CD4-positive, alpha-beta T cell (primary cell): ENCODE data around the gene LANCL1. TPM values are rescaled to one million over a fixed set of nuclear protein-coding genes. Genes with fewer than 3 reads are reported as not detected.
"Not testable (repeated sequence)": the region's sequence is repeated elsewhere in the genome, so short reads cannot be mapped to it uniquely, and the experiment has no call there.

Experiments
- ATAC-seq: fragments of 200-7000 bp; cut with Tn5 transposase; one replicate; pipeline ENCODE4 v1.10.0; 2022; ENCODE audit warnings: mild to moderate bottlenecking; ENCODE audit not compliant: poor library complexity
- CTCF ChIA-PET: fragments of 350-600 bp; sonication (Branson Sonifier 250); formaldehyde crosslinking; loops from one replicate; lab custom pipeline; 2021; ENCODE audit warnings: antibody characterized with exemption, inconsistent platforms; lab: Charles Lee
- POLR2A ChIA-PET: fragments of 350-600 bp; sonication (Branson Sonifier 250); formaldehyde crosslinking; loops from one replicate; lab custom pipeline; 2021; ENCODE audit warnings: antibody characterized with exemption, inconsistent platforms; lab: Charles Lee
- DNase-seq, 14 experiments: peaks; one replicate each; pipeline ENCODE4 v3.0.0-alpha.2; 2013 to 2020; ENCODE audit warnings: mixed read lengths in 2 of 14
- H3K27ac ChIP-seq, 2 donors: one replicate each; pipeline versions ENCODE4 v1.5.1 to v1.7.0; 2013; ENCODE audit warnings: low read length in 2 of 2, low read depth in 1 of 2, mild to moderate bottlenecking in 1 of 2
- H3K27me3 ChIP-seq, 2 experiments: 1 replicate in 1 of 2; 2 replicates in 1 of 2; pipeline versions ENCODE4 v1.6.1 to v1.7.0; 2013; ENCODE audit warnings: low read length in 2 of 2, control low read depth in 1 of 2, mild to moderate bottlenecking in 1 of 2, moderate library complexity in 1 of 2; ENCODE audit not compliant: insufficient read depth in 2 of 2, control insufficient read depth in 1 of 2
- H3K36me3 ChIP-seq: one replicate; pipeline ENCODE4 v1.6.1; 2013; ENCODE audit warnings: low read length, control low read depth; ENCODE audit not compliant: insufficient read depth
- H3K4me1 ChIP-seq: one replicate; pipeline ENCODE4 v1.6.1; 2013; ENCODE audit warnings: low read length, control low read depth; ENCODE audit not compliant: insufficient read depth
- H3K4me3 ChIP-seq: one replicate; pipeline ENCODE4 v1.5.1; 2013; ENCODE audit warnings: mild to moderate bottlenecking, low read length, moderate library complexity
- H3K9me3 ChIP-seq, 2 experiments: 1 replicate in 1 of 2; 2 replicates in 1 of 2; pipeline versions ENCODE4 v1.6.1 to v1.7.0; 2013; ENCODE audit warnings: low read length in 2 of 2, mild to moderate bottlenecking in 2 of 2, control low read depth in 1 of 2, moderate library complexity in 1 of 2; ENCODE audit not compliant: control insufficient read depth in 1 of 2, insufficient read depth in 1 of 2
- H3K27ac Mint-ChIP-seq: one replicate; pipeline ENCODE4 v1.8.0; 2020; ENCODE audit warnings: mixed read lengths
- H3K27me3 Mint-ChIP-seq: one replicate; pipeline ENCODE4 v1.8.0; 2021; ENCODE audit warnings: mixed read lengths
- H3K36me3 Mint-ChIP-seq: one replicate; pipeline ENCODE4 v1.8.0; 2021; ENCODE audit warnings: low read depth, mixed read lengths
- H3K4me1 Mint-ChIP-seq: one replicate; pipeline ENCODE4 v1.8.0; 2021; ENCODE audit warnings: low read depth, mixed read lengths
- H3K4me3 Mint-ChIP-seq: one replicate; pipeline ENCODE4 v1.8.0; 2020; ENCODE audit warnings: mild to moderate bottlenecking, mixed read lengths
- H3K9me3 Mint-ChIP-seq: one replicate; pipeline ENCODE4 v1.8.0; 2020; ENCODE audit warnings: mixed read lengths
- CTCF ChIP-seq: fragments of 200-600 bp; IDR thresholded peaks from one replicate; pipeline ENCODE4 v1.8.0; 2022; ENCODE audit warnings: antibody characterized with exemption, mild to moderate bottlenecking
- intact Hi-C, 2 experiments: fragments of 100-400 bp; cut with DNase I in 1 of 2; cut with micrococcal nuclease in 1 of 2; formaldehyde crosslinking; loops; one replicate each; pipeline versions ENCODE4 v1.15.1 to v1.9.0; 2023 to 2025; cut with DNase I, micrococcal nuclease
- total RNA-seq, 174 experiments: library from RNA in 2 of 174; stranded (reverse) in 2 of 174; gene quantifications; one replicate each; pipeline ENCODE4 v1.2.3 and lab custom pipeline; 2021 to 2026

LANCL1 gene
- total RNA-seq, 2 experiments from 2014 or later, result 22.4 to 23.3 TPM

GRCh38 chr2:210432633-210433032, 43.9 kb downstream of the LANCL1 start:
- Mint-ChIP-seq H3K4me3 (no peak overlapping the region), H3K9me3 (peaks cover 13% of the 10 kb centered on the region), H3K27ac (no peak overlapping the region), H3K36me3 (peaks cover 100% of the 10 kb centered on the region), H3K27me3 (no peaks in the 10 kb centered on the region), H3K4me1 (no peaks in the 10 kb centered on the region)
- no peak overlapping the region for H3K27ac ChIP-seq
- ChIA-PET CTCF (no interaction called here), POLR2A (interaction anchor here (0.6 kb wide), 1 partner anchor 528 kb away, joined by 3 read pairs; no protein-coding TSS in a partner anchor)
- H3K27me3 ChIP-seq, result no peaks in the 10 kb centered on the region
- H3K4me3 ChIP-seq, result no peak overlapping the region
- no peaks in the 10 kb centered on the region for H3K4me1 ChIP-seq
- no peak for ATAC-seq
- intact Hi-C loops, result no loop called here
- H3K36me3 ChIP-seq, result peaks cover 75% of the 10 kb centered on the region
- DNase-seq, result no peak
- no peak for TF ChIP-seq CTCF
- H3K9me3 ChIP-seq, result peaks cover 1 to 4% of the 10 kb centered on the region in 2 experiments

- peaks cover 46% of the 10 kb centered on the region for H3K36me3 ChIP-seq
- no peaks in the 10 kb centered on the region for H3K27me3 ChIP-seq
- Mint-ChIP-seq H3K27ac (no peak overlapping the region), H3K4me1 (no peaks in the 10 kb centered on the region), H3K27me3 (no peaks in the 10 kb centered on the region), H3K9me3 (peaks cover 20% of the 10 kb centered on the region), H3K4me3 (no peak overlapping the region), H3K36me3 (peaks cover 87% of the 10 kb centered on the region)
- H3K27ac ChIP-seq, result no peak overlapping the region
- TF ChIP-seq CTCF, result no peak
- H3K9me3 ChIP-seq, result peaks cover 4 to 16% of the 10 kb centered on the region in 2 experiments
- intact Hi-C loops, result no loop called here
- POLR2A ChIA-PET, result no interaction called here
- H3K4me1 ChIP-seq, result no peaks in the 10 kb centered on the region
- CTCF ChIA-PET, result no interaction called here
- H3K4me3 ChIP-seq, result no peak overlapping the region
- DNase-seq (no peak), ATAC-seq (no peak)
Observed at GRCh38 chr2:210429403-210430137, 47.0 kb downstream of the LANCL1 start.

GRCh38 chr2:210428393-210429179, 48.0 kb downstream of the LANCL1 start:
- H3K9me3 ChIP-seq, result peaks cover 8 to 26% of the 10 kb centered on the region in 2 experiments
- no peak for DNase-seq
- Mint-ChIP-seq H3K27ac (no peak overlapping the region), H3K4me1 (no peaks in the 10 kb centered on the region), H3K9me3 (peaks cover 20% of the 10 kb centered on the region), H3K36me3 (peaks cover 77% of the 10 kb centered on the region), H3K27me3 (no peaks in the 10 kb centered on the region), H3K4me3 (no peak overlapping the region)
- CTCF ChIA-PET, result no interaction called here
- no peak for ATAC-seq
- H3K36me3 ChIP-seq, result peaks cover 36% of the 10 kb centered on the region
- intact Hi-C loops, result no loop called here
- H3K4me3 ChIP-seq, result no peak overlapping the region
- no peak overlapping the region for H3K27ac ChIP-seq
- POLR2A ChIA-PET, result no interaction called here
- no peak for TF ChIP-seq CTCF
- no peaks in the 10 kb centered on the region for H3K4me1 ChIP-seq
- no peaks in the 10 kb centered on the region for H3K27me3 ChIP-seq

GRCh38 chr2:210427309-210427708, 49.2 kb downstream of the LANCL1 start:
- H3K36me3 Mint-ChIP-seq, result peaks cover 64% of the 10 kb centered on the region
- ATAC-seq, H3K4me3 Mint-ChIP-seq, H3K4me1 ChIP-seq, H3K4me1 Mint-ChIP-seq, H3K4me3 ChIP-seq, H3K27me3 ChIP-seq, CTCF ChIA-PET, DNase-seq, POLR2A ChIA-PET, intact Hi-C loops, H3K27me3 Mint-ChIP-seq, H3K27ac Mint-ChIP-seq, H3K27ac ChIP-seq: not testable (repeated sequence)
- peaks cover 20% of the 10 kb centered on the region for H3K9me3 Mint-ChIP-seq
- H3K36me3 ChIP-seq, result peaks cover 24% of the 10 kb centered on the region
- peaks cover 8 to 30% of the 10 kb centered on the region in 2 experiments for H3K9me3 ChIP-seq
